HepG2 (cell line): ENCODE results near the gene REP15. TPM values are rescaled to one million over a fixed set of nuclear protein-coding genes. Genes with fewer than 3 reads are reported as not detected.

ENCODE experiments used
- ATAC-seq: fragments of 200-7000 bp; cut with Tn5 transposase; 3 replicates; pipeline ENCODE4 v1.9.1; 2020; ENCODE audit warnings: mild to moderate bottlenecking, moderate library complexity
- BruUV-seq: library from RNA; stranded (reverse); fragments of 400-500 nt; replicated peaks from 2 replicates; lab custom pipeline; 2021; lab: Mats Ljungman, UMichigan
- CTCF ChIA-PET: fragments of 300-600 bp; formaldehyde crosslinking; extraction: SDS; loops from one replicate; lab custom pipeline; 2021; ENCODE audit warnings: low total read pairs, inconsistent platforms, low intra/inter-chr PET ratio; lab: Yijun Ruan, JAX
- POLR2A ChIA-PET: fragments of 350-600 bp; sonication (Branson Sonifier 250); formaldehyde crosslinking; loops from one replicate; lab custom pipeline; 2020; ENCODE audit warnings: antibody characterized with exemption, inconsistent platforms; lab: Yijun Ruan, JAX
- DNase-seq: peaks from one replicate; pipeline ENCODE4 v3.0.0-alpha.2; 2015; ENCODE audit warnings: low spot score
- FAIRE-seq: peaks from 3 replicates; lab custom pipeline; 2011; peaks lifted over from hg19 to GRCh38; lab: Jason Lieb, UNC
- H2AFZ ChIP-seq: one replicate; pipeline ENCODE4 v1.6.1; 2011; ENCODE audit warnings: low read length, inconsistent platforms
- H3K27ac ChIP-seq: fragments of 300-600 bp; 3 replicates; pipeline ENCODE4 v1.8.0; 2011; ENCODE audit warnings: mixed run types, mild to moderate bottlenecking, mixed read lengths, low read length, inconsistent platforms; ENCODE audit not compliant: insufficient read depth; ENCODE audit errors: extremely low read length
- H3K27me3 ChIP-seq, 2 experiments: fragments of 200-600 bp in 1 of 2; 2 replicates in 1 of 2; 3 replicates in 1 of 2; pipeline versions ENCODE4 v1.6.0 to v1.8.0; 2011; ENCODE audit warnings: low read length in 2 of 2, mild to moderate bottlenecking in 2 of 2, moderate library complexity in 2 of 2, inconsistent platforms in 1 of 2; ENCODE audit not compliant: insufficient read depth in 2 of 2, control insufficient read depth in 1 of 2
- H3K36me3 ChIP-seq, 2 experiments: fragments of 200-600 bp in 1 of 2; replicated peaks in 1 of 2; 2 replicates in 1 of 2; 3 replicates in 1 of 2; pipeline versions ENCODE4 v1.5.1 to v1.8.0; 2011; ENCODE audit warnings: low read length in 2 of 2, inconsistent platforms in 1 of 2; ENCODE audit not compliant: insufficient read depth in 2 of 2, control insufficient read depth in 1 of 2
- H3K4me1 ChIP-seq: 2 replicates; pipeline ENCODE4 v1.5.1; 2012; ENCODE audit warnings: low read length, inconsistent platforms; ENCODE audit not compliant: insufficient read depth
- H3K4me2 ChIP-seq: 2 replicates; pipeline ENCODE4 v1.6.0; 2011; ENCODE audit warnings: low read depth, low read length, inconsistent platforms
- H3K4me3 ChIP-seq, 3 experiments: fragments of 200-600 bp in 1 of 3; sonication (generic), shearing (Covaris generic) in 1 of 3; replicated peaks in 1 of 3; 2 replicates each; pipeline ENCODE4 v1.5.1; 2011 to 2016; ENCODE audit warnings: low read length in 3 of 3, inconsistent platforms in 2 of 3, low read depth in 2 of 3, mild to moderate bottlenecking in 2 of 3, control low read depth in 1 of 3, mixed read lengths in 1 of 3; ENCODE audit not compliant: insufficient read depth in 1 of 3
- H3K79me2 ChIP-seq: one replicate; pipeline ENCODE4 v1.6.1; 2011; ENCODE audit warnings: low read length, inconsistent platforms; ENCODE audit not compliant: insufficient read depth
- H3K9ac ChIP-seq: 2 replicates; pipeline ENCODE4 v1.6.0; 2011; ENCODE audit warnings: mild to moderate bottlenecking, low read depth, low read length, inconsistent platforms; ENCODE audit not compliant: insufficient read depth
- H3K9me3 ChIP-seq: 2 replicates; pipeline ENCODE4 v1.5.1; 2012; ENCODE audit warnings: mild to moderate bottlenecking, low read length
- H4K20me1 ChIP-seq: 2 replicates; pipeline ENCODE4 v1.6.0; 2011; ENCODE audit warnings: inconsistent platforms, mild to moderate bottlenecking, low read length, moderate library complexity; ENCODE audit not compliant: insufficient read depth
- CBX2 ChIP-seq, 2 experiments: fragments of 200-600 bp in 1 of 2; sonication (generic); formaldehyde crosslinking in 1 of 2; IDR thresholded peaks; 2 replicates each; pipeline versions ENCODE4 v1.7.0 to v1.8.1; 2018 to 2022; ENCODE audit warnings: low read depth in 2 of 2, low read length in 1 of 2, mild to moderate bottlenecking in 1 of 2, missing genetic modification reagents in 1 of 2
- CENPX ChIP-seq: sonication (generic); formaldehyde crosslinking; IDR thresholded peaks from 2 replicates; pipeline ENCODE4 v1.9.0; 2021; ENCODE audit warnings: mild to moderate bottlenecking, missing genetic modification reagents, moderate library complexity
- MAFK ChIP-seq, 2 experiments: IDR thresholded peaks in 1 of 2; conservative IDR thresholded peaks in 1 of 2; 2 replicates each; pipeline ENCODE4 v1.6.1; 2011; ENCODE audit warnings: improper control_type of control experiment in 2 of 2, low read length in 2 of 2
- MIXL1 ChIP-seq: IDR thresholded peaks from 2 replicates; pipeline ENCODE4 v1.6.1; 2016
- NFE2L1 ChIP-seq: sonication (generic); formaldehyde crosslinking; IDR thresholded peaks from 2 replicates; pipeline ENCODE4 v1.4.0; 2020; ENCODE audit warnings: missing genetic modification reagents, mild to moderate bottlenecking, borderline replicate concordance
- ZNF333 ChIP-seq: sonication (generic); formaldehyde crosslinking; IDR thresholded peaks from 2 replicates; pipeline ENCODE4 v1.4.0; 2020; ENCODE audit warnings: mild to moderate bottlenecking, missing genetic modification reagents, borderline replicate concordance
- ZNF816 ChIP-seq: sonication (generic); formaldehyde crosslinking; IDR thresholded peaks from 2 replicates; pipeline ENCODE4 v1.8.0; 2022; ENCODE audit warnings: missing genetic modification reagents, mild to moderate bottlenecking, borderline replicate concordance
- WGBS: methylation state at CpG from one replicate; pipeline ENCODE4 v1.1.6; 2017; ENCODE audit warnings: low lambda C conversion rate; 5-methylcytosine and 5-hydroxymethylcytosine counted together
- in situ Hi-C: cut with HindIII; loops from 2 replicates; pipeline ENCODE4 v1.10.0; 2017; ENCODE audit warnings: low pct_unique_long_range_greater_than_20kb; ENCODE audit not compliant: extremely low pct_ligation_motif_present
- intact Hi-C: fragments of 100-400 bp; cut with micrococcal nuclease; formaldehyde crosslinking; loops from one replicate; pipeline ENCODE4 v1.10.0; 2022; ENCODE audit not compliant: unreplicated experiment
- polyA plus RNA-seq, 8 experiments: library from polyadenylated mRNA; depleted of rRNA in 3 of 8; stranded (reverse) in 7 of 8; unstranded in 1 of 8; fragments of >200 nt; fragmentation: Illumina TruSeq in 4 of 8; extraction: Trizol in 4 of 8; gene quantifications; 2 replicates each; pipeline versions ENCODE4 v1.2.1 to v1.2.3, GENCODE V29; 2011 to 2016; ENCODE audit warnings: low read depth in 4 of 8, missing spikeins in 1 of 8, mixed read lengths in 1 of 8; ENCODE audit not compliant: insufficient read depth in 1 of 8
- total RNA-seq, 5 experiments: library from RNA; depleted of rRNA; stranded (reverse); fragments of >200 nt; fragmentation: Illumina TruSeq; extraction: Trizol; gene quantifications; 2 replicates each; pipeline ENCODE4 v1.2.3, GENCODE V29; 2016; ENCODE audit warnings: low read depth in 1 of 5
- TF ChIP-seq, protein P1 (sequence below): sonication (generic); formaldehyde crosslinking; IDR thresholded peaks from 2 replicates; pipeline ENCODE4 v1.4.0; 2020; ENCODE audit warnings: missing genetic modification reagents

REP15 gene
- total and polyA plus RNA-seq, 2 of the 13 experiments (the other 11 are each of a cell fraction or from before 2014, with no cell fraction given): 0.12 to 0.64 TPM

DNA sequence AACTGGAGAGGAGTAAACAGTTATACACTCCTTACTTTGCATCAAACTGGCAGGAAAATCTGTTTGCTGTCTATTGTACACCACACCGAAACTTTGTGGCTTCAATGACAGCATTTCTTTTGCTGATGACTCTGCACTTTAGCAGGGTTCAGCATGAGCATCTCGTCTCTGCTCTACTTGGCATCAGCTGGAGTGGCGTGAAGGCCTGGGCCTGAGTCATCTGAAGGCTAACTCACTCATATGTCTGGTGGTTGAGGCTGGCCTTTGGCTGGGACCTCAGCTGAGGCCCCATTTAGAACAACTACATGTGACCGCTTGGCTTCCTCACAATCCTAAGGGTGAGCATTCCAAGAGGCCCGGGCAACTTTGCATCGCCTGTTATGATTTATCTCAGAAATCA lies 28.7 kb upstream of the REP15 start:
- CTCF ChIA-PET: no interaction called here
- Histone ChIP-seq H3K27ac (no peak overlapping the region), H3K4me1 (peaks cover 18% of the 10 kb centered on the region)
- 97% methylated on average over 5 of the region's 6 CpGs for WGBS
- DNase-seq: no peak
- peak; percentile 34 to 47 for TF ChIP-seq MAFK (conservative IDR thresholded peaks at IDR 0.05 in 1 of 2, IDR thresholded peaks at IDR 0.05 in 1 of 2; ENCODE audit: low read length in 2 of 2)
- TF ChIP-seq, protein P1, sequence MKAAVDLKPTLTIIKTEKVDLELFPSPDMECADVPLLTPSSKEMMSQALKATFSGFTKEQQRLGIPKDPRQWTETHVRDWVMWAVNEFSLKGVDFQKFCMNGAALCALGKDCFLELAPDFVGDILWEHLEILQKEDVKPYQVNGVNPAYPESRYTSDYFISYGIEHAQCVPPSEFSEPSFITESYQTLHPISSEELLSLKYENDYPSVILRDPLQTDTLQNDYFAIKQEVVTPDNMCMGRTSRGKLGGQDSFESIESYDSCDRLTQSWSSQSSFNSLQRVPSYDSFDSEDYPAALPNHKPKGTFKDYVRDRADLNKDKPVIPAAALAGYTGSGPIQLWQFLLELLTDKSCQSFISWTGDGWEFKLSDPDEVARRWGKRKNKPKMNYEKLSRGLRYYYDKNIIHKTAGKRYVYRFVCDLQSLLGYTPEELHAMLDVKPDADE: no peak
- TF ChIP-seq, all 625 proteins: peak for 1
- H3K79me2 ChIP-seq: no peaks in the 10 kb centered on the region
- H3K9me3 ChIP-seq: no peaks in the 10 kb centered on the region
- peaks cover 5 to 14% of the 10 kb centered on the region in 2 experiments; a peak in 4 of 5 replicates for H3K36me3 ChIP-seq
- in situ Hi-C loops: no loop called here
- no peaks in the 10 kb centered on the region for H3K27me3 ChIP-seq
- no peaks in the 10 kb centered on the region for H4K20me1 ChIP-seq
- no peak overlapping the region for H3K4me2 ChIP-seq
- ATAC-seq (no peak), FAIRE-seq (no peak)
- H3K9ac ChIP-seq: no peak overlapping the region
- no TSS peak for BruUV-seq
- POLR2A ChIA-PET: no interaction called here
- no peak overlapping the region for H3K4me3 ChIP-seq
- intact Hi-C loops: no loop called here
- H2AFZ ChIP-seq: no peak overlapping the region

DNA sequence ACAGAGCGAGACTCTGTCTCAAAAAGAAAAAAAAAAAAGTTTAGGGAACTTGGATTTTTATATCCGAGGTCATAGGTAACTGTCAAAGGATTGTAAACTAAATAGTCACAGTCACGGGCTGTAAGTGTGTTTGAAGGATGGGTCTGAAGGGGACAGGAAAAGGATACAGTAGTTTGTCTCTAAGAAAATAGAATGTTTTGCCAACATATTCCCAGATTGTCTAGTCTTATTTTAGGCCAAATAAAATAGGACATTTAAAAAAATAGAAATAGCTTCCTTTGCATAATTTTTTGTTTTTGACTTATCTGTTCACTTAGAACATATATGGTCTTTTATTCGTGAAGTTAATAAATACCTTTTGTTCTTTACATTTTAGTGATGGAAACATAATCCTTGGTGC lies 24.2 kb upstream of the REP15 start:
- WGBS: 93% methylated on average over 4 of the region's 4 CpGs
- Histone ChIP-seq H3K4me2 (no peak overlapping the region), H4K20me1 (no peaks in the 10 kb centered on the region), H3K36me3 (peaks cover 9 to 20% of the 10 kb centered on the region in 2 experiments; a peak in 4 of 5 replicates), H3K4me3 (no peak overlapping the region), H3K9ac (no peak overlapping the region), H3K4me1 (peaks cover 4% of the 10 kb centered on the region), H3K27ac (no peak overlapping the region), H3K79me2 (no peaks in the 10 kb centered on the region), H3K27me3 (no peaks in the 10 kb centered on the region), H3K9me3 (no peaks in the 10 kb centered on the region), H2AFZ (no peak overlapping the region)
- CTCF ChIA-PET: no interaction called here
- no peak for FAIRE-seq
- no peak for ATAC-seq
- intact Hi-C loops (no loop called here), in situ Hi-C loops (no loop called here)
- DNase-seq: no peak
- TF ChIP-seq ZNF333 (CRISPR knock-in tag): no peak
- no peak for TF ChIP-seq ZNF816
- no peak for TF ChIP-seq CENPX (CRISPR knock-in tag)
- TF ChIP-seq MIXL1: no peak
- TF ChIP-seq NFE2L1: no peak
- no peak for TF ChIP-seq CBX2 (IDR thresholded peaks at IDR 0.05; ENCODE audit: low read depth, low read length)
- no peak for TF ChIP-seq CBX2 (CRISPR knock-in tag; IDR thresholded peaks at IDR 0.05; ENCODE audit: low read depth)
- no TSS peak for BruUV-seq
- POLR2A ChIA-PET: no interaction called here
